H1 (cell line): Measurements from ENCODE around the gene MAP4. TPM values are rescaled to one million over a fixed set of nuclear protein-coding genes. Genes with fewer than 3 reads are reported as not detected.
"Not testable (repeated sequence)": the region's sequence is repeated elsewhere in the genome, so short reads cannot be mapped to it uniquely, and the experiment has no call there.

ENCODE experiments used
- CTCF ChIA-PET: fragments of 300-600 bp; sonication (Branson Sonifier 250); formaldehyde crosslinking; loops from one replicate; lab custom pipeline; 2021; ENCODE audit not compliant: partially characterized antibody; lab: Charles Lee
- POLR2A ChIA-PET: fragments of 300-600 bp; sonication (Branson Sonifier 250); formaldehyde crosslinking; loops from one replicate; lab custom pipeline; 2021; ENCODE audit warnings: inconsistent platforms; ENCODE audit not compliant: partially characterized antibody; lab: Charles Lee
- DNase-seq, 2 experiments: peaks; one replicate each; pipeline versions ENCODE4 v3.0.0 to v3.0.0-alpha.2; 2010 to 2022; ENCODE audit warnings: low spot score in 2 of 2, low read depth in 1 of 2, mixed read lengths in 1 of 2
- FAIRE-seq: peaks from 2 replicates; lab custom pipeline; 2011; peaks lifted over from hg19 to GRCh38; lab: Jason Lieb, UNC
- H2AFZ ChIP-seq: 2 replicates; pipeline ENCODE4 v1.8.1; 2012; ENCODE audit warnings: low read length, inconsistent platforms
- H2AK5ac ChIP-seq: 2 replicates; pipeline ENCODE4 v1.6.1; 2013; ENCODE audit warnings: low read depth, low read length
- H2BK120ac ChIP-seq: replicated peaks from 2 replicates; pipeline ENCODE3; 2013; ENCODE audit warnings: low read depth, low read length, inconsistent platforms
- H2BK12ac ChIP-seq: 2 replicates; pipeline ENCODE4 v1.6.1; 2013; ENCODE audit warnings: low read depth, low read length
- H2BK15ac ChIP-seq: 2 replicates; pipeline ENCODE4 v1.6.1; 2013; ENCODE audit warnings: low read length
- H2BK20ac ChIP-seq: 2 replicates; pipeline ENCODE4 v1.6.1; 2013; ENCODE audit warnings: low read length
- H2BK5ac ChIP-seq: 2 replicates; pipeline ENCODE4 v1.6.1; 2013; ENCODE audit warnings: low read depth, low read length
- H3K14ac ChIP-seq: 2 replicates; pipeline ENCODE4 v1.6.1; 2013; ENCODE audit warnings: inconsistent platforms; ENCODE audit not compliant: insufficient read length
- H3K18ac ChIP-seq: 2 replicates; pipeline ENCODE4 v1.6.1; 2013; ENCODE audit warnings: low read length; ENCODE audit errors: extremely low read depth
- H3K23ac ChIP-seq: 2 replicates; pipeline ENCODE4 v1.6.1; 2013; ENCODE audit warnings: inconsistent platforms; ENCODE audit not compliant: insufficient read length
- H3K23me2 ChIP-seq: 2 replicates; pipeline ENCODE4 v1.6.1; 2013; ENCODE audit warnings: low read depth, low read length
- H3K27ac ChIP-seq: 2 replicates; pipeline ENCODE4 v1.6.1; 2011; ENCODE audit warnings: low read depth, low read length, inconsistent platforms
- H3K27me3 ChIP-seq, 4 experiments: replicated peaks in 1 of 4; 1 replicate in 1 of 4; 2 replicates in 3 of 4; pipeline versions ENCODE4 v1.6.1 to v1.8.1; 2011 to 2013; ENCODE audit warnings: low read length in 3 of 4, mild to moderate bottlenecking in 3 of 4, inconsistent platforms in 2 of 4, mixed read lengths in 2 of 4, moderate library complexity in 1 of 4; ENCODE audit not compliant: control insufficient read depth in 3 of 4, insufficient read depth in 3 of 4; ENCODE audit errors: extremely low read depth in 1 of 4
- H3K36me3 ChIP-seq, 4 experiments: 2 replicates each; pipeline versions ENCODE4 v1.6.1 to v1.8.1; 2011 to 2013; ENCODE audit warnings: mild to moderate bottlenecking in 4 of 4, low read length in 3 of 4, moderate library complexity in 2 of 4, control low read depth in 1 of 4, inconsistent platforms in 1 of 4; ENCODE audit not compliant: insufficient read depth in 4 of 4, control insufficient read depth in 2 of 4
- H3K4ac ChIP-seq: replicated peaks from 2 replicates; pipeline ENCODE3; 2013; ENCODE audit warnings: low read length, low read depth, mixed read lengths, inconsistent platforms; ENCODE audit not compliant: insufficient read length
- H3K4me1 ChIP-seq, 4 experiments: replicated peaks in 1 of 4; 1 replicate in 1 of 4; 2 replicates in 3 of 4; pipeline versions ENCODE4 v1.6.1 to v1.8.1; 2011 to 2013; ENCODE audit warnings: low read length in 3 of 4, inconsistent platforms in 2 of 4, mixed read lengths in 1 of 4; ENCODE audit not compliant: insufficient read depth in 4 of 4, control insufficient read depth in 3 of 4
- H3K4me2 ChIP-seq, 2 experiments: 2 replicates each; pipeline versions ENCODE4 v1.6.1 to v1.8.1; 2011 to 2013; ENCODE audit warnings: low read depth in 2 of 2, low read length in 2 of 2, control low read depth in 1 of 2, inconsistent platforms in 1 of 2, mild to moderate bottlenecking in 1 of 2; ENCODE audit not compliant: insufficient read depth in 1 of 2
- H3K4me3 ChIP-seq, 4 experiments: fragments of 200-600, 300-600 bp in 1 of 4; sonication (generic), shearing (Covaris generic), sonication (Bioruptor Twin) in 1 of 4; 2 replicates each; pipeline versions ENCODE4 v1.5.1 to v1.8.1; 2011 to 2016; ENCODE audit warnings: low read length in 4 of 4, low read depth in 3 of 4, control low read depth in 2 of 4, inconsistent platforms in 2 of 4, mild to moderate bottlenecking in 2 of 4, mixed read lengths in 1 of 4, moderate library complexity in 1 of 4; ENCODE audit not compliant: insufficient read depth in 2 of 4; ENCODE audit errors: extremely low read depth in 1 of 4
- H3K56ac ChIP-seq: replicated peaks from 2 replicates; pipeline ENCODE3; 2013; ENCODE audit warnings: low read depth, mild to moderate bottlenecking, mixed read lengths, low read length, inconsistent platforms; ENCODE audit not compliant: insufficient read length
- H3K79me1 ChIP-seq: 2 replicates; pipeline ENCODE4 v1.6.1; 2013; ENCODE audit warnings: low read depth, low read length, control low read depth
- H3K79me2 ChIP-seq, 2 experiments: 2 replicates each; pipeline versions ENCODE4 v1.6.1 to v1.8.1; 2012 to 2013; ENCODE audit warnings: low read length in 2 of 2, mild to moderate bottlenecking in 2 of 2, inconsistent platforms in 1 of 2; ENCODE audit not compliant: insufficient read depth in 2 of 2, control insufficient read depth in 1 of 2
- H3K9ac ChIP-seq, 4 experiments: replicated peaks in 1 of 4; 1 replicate in 1 of 4; 2 replicates in 3 of 4; pipeline versions ENCODE4 v1.6.1 to v1.8.1; 2011 to 2013; ENCODE audit warnings: low read depth in 3 of 4, low read length in 3 of 4, control low read depth in 2 of 4, mild to moderate bottlenecking in 2 of 4, moderate library complexity in 2 of 4, inconsistent platforms in 1 of 4; ENCODE audit errors: extremely low read depth in 1 of 4
- H3K9me3 ChIP-seq, 2 experiments: 2 replicates each; pipeline versions ENCODE4 v1.6.1 to v1.8.1; 2012 to 2013; ENCODE audit warnings: mild to moderate bottlenecking in 2 of 2, moderate library complexity in 2 of 2, control low read depth in 1 of 2, inconsistent platforms in 1 of 2, low read depth in 1 of 2, low read length in 1 of 2, mixed read lengths in 1 of 2; ENCODE audit not compliant: insufficient read depth in 2 of 2
- H4K20me1 ChIP-seq, 2 experiments: replicated peaks in 1 of 2; 2 replicates each; pipeline versions ENCODE3 to v1.8.1; 2011 to 2013; ENCODE audit warnings: inconsistent platforms in 2 of 2, low read length in 2 of 2, mild to moderate bottlenecking in 1 of 2; ENCODE audit not compliant: insufficient read depth in 2 of 2, control insufficient read depth in 1 of 2
- H4K5ac ChIP-seq: 2 replicates; pipeline ENCODE4 v1.6.1; 2013; ENCODE audit warnings: low read length, low read depth, mixed read lengths, inconsistent platforms; ENCODE audit not compliant: insufficient read length
- H4K8ac ChIP-seq: 2 replicates; pipeline ENCODE4 v1.8.0; 2013; ENCODE audit warnings: mild to moderate bottlenecking, moderate library complexity, low read length, inconsistent platforms; ENCODE audit not compliant: insufficient read depth; ENCODE audit errors: extremely low read depth
- H4K91ac ChIP-seq: replicated peaks from 2 replicates; pipeline ENCODE3; 2013; ENCODE audit warnings: low read length, mixed read lengths, inconsistent platforms; ENCODE audit not compliant: insufficient read length
- WGBS, 2 experiments: shearing (Covaris generic) in 1 of 2; methylation state at CpG; one replicate each; pipeline versions ENCODE4 v1.1.6 to v1.1.7; 2013 to 2015; ENCODE audit warnings: low lambda C conversion rate in 2 of 2, mixed read lengths in 2 of 2, inconsistent platforms in 1 of 2, low coverage in 1 of 2, missing lambda C conversion rate in 1 of 2; ENCODE audit not compliant: insufficient replicate concordance in 2 of 2, insufficient coverage in 1 of 2, insufficient read length in 1 of 2; ENCODE audit errors: extremely low coverage in 1 of 2, missing lambda C conversion rate in 1 of 2; 5-methylcytosine and 5-hydroxymethylcytosine counted together
- polyA plus RNA-seq, 7 experiments: library from polyadenylated mRNA; depleted of rRNA in 3 of 7; stranded (reverse) in 5 of 7; unstranded in 2 of 7; fragments of >200 nt in 5 of 7; fragments of 200-250 nt in 2 of 7; gene quantifications; 1 replicate in 5 of 7; 2 replicates in 1 of 7; 4 replicates in 1 of 7; pipeline versions ENCODE4 v1.2.1 to v1.2.3, GENCODE V29; 2011 to 2013; ENCODE audit warnings: missing spikeins in 2 of 7, mixed read lengths in 2 of 7
- total RNA-seq: library from RNA; stranded (reverse); fragmentation: NEBNext Ultra II Directional; extraction: Animal tissue kit (Norgen Biotek cat#: 25700); gene quantifications from 2 replicates; pipeline ENCODE4 v1.2.1, GENCODE V29; 2021

Gene MAP4
- total and polyA plus RNA-seq, 2 of the 8 experiments (the other 6 are each of a cell fraction or from before 2014, with no cell fraction given) = 67.0 to 179 TPM

- H3K4me3 ChIP-seq, H4K20me1 ChIP-seq, H2BK120ac ChIP-seq, H3K23me2 ChIP-seq, H3K27me3 ChIP-seq, H2AFZ ChIP-seq, H3K4ac ChIP-seq, H3K4me1 ChIP-seq, FAIRE-seq, CTCF ChIA-PET, H2AK5ac ChIP-seq, H2BK5ac ChIP-seq, H2BK12ac ChIP-seq, H2BK15ac ChIP-seq, H3K27ac ChIP-seq, H3K9ac ChIP-seq, H3K56ac ChIP-seq, DNase-seq, H3K23ac ChIP-seq, H3K79me1 ChIP-seq, H3K4me2 ChIP-seq, H4K8ac ChIP-seq, H4K5ac ChIP-seq, POLR2A ChIA-PET, H3K14ac ChIP-seq, H3K36me3 ChIP-seq, H3K18ac ChIP-seq, H4K91ac ChIP-seq, H2BK20ac ChIP-seq: not testable (repeated sequence)
- WGBS, 2 experiments = no CpG with 5 or more reads among the region's 33 CpGs
- peaks cover 2 to 62% of the 10 kb centered on the region in 2 experiments; a peak in 2 of 4 replicates for H3K79me2 ChIP-seq
- peaks cover 5 to 10% of the 10 kb centered on the region in 2 experiments for H3K9me3 ChIP-seq
Observed at GRCh38 chr3:48061586-48061985, 45.4 kb upstream of the MAP4 start.
